OCI-M1 (cell line): ENCODE results near the gene CDH12.

Source experiments
- DNase-seq: peaks from one replicate; lab custom pipeline; 2025; lab: John Stamatoyannopoulos, UW

CDH12 gene

DNA sequence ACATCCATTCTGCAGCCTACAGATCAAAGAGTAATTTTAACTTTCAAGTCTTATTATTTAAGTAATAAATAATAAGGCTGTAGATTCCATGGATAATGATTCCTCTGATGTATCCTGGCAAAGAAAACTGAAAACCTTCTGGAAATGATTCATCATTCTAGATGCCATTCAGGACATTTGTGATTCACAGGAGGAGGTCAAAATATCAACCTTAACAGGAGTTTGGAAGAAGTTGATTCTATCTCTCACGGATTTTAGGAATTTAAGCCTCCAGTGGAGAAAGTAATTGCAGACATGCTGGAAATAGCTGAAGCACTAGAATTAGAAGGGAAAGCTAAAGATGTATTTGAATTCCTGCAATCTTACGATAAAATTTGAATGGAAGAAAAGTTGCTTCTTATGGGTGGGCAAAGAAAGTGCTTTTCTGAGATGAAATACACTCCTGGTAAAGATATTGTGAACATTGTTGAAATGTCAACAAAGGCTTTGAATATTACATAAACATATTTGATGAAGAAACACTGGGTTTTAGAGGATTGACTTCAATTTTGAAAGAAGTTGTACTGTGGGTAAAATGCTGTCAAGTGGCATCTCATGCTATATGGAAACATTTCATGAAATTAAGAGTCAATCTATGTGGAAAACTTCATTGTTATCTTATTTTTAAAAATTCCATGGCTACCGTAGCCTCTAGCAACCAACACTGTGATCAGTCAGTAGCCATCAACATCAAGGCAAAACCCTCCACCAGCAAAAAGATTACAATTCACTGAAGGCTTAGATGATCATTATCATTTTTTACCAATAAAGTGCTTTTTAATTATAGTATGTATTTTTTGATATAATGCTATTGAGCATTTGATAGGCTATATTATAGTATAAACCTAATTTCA is 1141.0 kb downstream of the CDH12 start:
- DNase-seq, result no peak

DNA sequence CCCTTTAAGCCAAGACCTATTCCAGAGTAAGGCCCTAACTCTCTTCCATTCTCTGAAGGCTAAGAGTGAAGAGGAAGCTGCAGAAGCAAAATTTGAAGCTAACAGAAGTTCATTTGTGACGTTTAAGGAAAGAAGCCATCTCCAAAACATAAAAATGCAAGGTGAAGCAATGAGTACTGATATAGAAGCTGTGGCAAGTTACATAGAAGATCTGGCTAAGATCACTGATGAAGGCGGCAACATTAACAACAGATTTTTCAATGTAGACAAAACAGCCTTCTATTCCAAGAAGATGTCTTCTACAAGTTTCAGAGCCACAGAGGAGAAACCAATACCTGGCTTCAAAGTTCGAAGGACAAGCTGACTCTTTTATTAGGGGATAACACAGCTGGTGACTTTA is 1143.4 kb downstream of the CDH12 start:
- DNase-seq, result no peak

DNA sequence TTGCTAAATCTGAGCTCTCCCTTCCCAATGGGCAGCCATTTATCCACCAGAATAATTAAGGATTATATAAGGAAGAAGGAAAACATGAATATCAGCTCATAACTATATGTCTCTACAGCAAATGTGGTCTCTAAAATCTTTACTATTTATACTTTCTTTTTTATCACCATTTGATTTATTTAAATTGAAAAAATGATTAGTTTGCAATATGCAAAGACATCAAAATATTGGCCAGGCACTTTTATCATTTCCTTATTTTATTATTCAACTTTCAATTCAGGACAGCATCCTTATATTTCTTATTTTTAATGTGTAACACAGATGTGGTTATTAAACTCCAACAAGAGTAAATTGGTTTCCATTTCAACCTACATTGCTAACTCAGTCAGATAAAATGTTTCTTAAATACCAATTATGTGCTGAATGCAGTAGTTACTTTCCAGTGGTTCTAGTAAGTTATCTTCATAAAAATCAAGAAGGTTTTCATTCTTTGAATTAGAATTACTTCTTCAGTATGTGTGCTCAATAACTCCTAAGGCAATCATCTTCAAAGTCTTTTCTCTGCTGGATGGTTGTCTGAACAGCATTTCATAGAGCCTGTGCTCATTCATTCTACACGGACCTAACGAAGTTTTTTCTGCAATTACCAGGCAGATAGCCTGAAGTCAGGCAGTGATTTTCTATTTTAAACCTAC is 1148.0 kb downstream of the CDH12 start:
- DNase-seq, result no peak

DNA sequence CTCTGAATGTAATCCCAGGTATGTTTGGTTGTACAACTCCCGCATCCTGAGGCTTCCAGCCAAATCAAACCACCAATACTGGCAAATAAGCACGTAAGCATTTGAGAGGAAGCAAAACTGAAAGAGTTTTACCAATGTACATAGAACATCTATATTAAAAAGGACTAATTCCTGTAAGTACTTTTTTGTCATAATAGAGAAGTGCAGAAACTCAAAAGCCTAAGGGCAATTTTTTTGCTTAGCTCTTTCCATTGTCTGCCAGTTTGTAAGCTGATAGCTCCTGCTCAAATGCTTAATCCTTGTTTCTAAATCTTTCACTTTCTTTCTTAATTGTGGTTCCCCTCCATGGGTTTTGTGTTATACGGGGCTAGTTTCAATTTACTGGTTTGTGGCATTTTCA is 1151.8 kb downstream of the CDH12 start:
- DNase-seq, result peak; percentile 57
